KBM-7 (cell line): ENCODE results near the gene DHX35.

ENCODE experiments used
- DNase-seq: peaks from one replicate; pipeline ENCODE4 v3.0.0-alpha.2; 2015
- in situ Hi-C: fragments of 300-500 bp; cut with MboI; formaldehyde crosslinking; loops from 2 replicates; pipeline ENCODE4 v1.14.3; 2020; ENCODE audit warnings: low sequenced_read_pairs, low pct_unique_long_range_greater_than_20kb, mixed read lengths

The DHX35 gene

GRCh38 chr20:39044501-39044900 lies 82.4 kb downstream of the DHX35 start:
- no peak for DNase-seq
- in situ Hi-C loops: loop anchor here (25.0 kb wide), 1 partner anchor 407 kb away; no protein-coding TSS in a partner anchor

DNA sequence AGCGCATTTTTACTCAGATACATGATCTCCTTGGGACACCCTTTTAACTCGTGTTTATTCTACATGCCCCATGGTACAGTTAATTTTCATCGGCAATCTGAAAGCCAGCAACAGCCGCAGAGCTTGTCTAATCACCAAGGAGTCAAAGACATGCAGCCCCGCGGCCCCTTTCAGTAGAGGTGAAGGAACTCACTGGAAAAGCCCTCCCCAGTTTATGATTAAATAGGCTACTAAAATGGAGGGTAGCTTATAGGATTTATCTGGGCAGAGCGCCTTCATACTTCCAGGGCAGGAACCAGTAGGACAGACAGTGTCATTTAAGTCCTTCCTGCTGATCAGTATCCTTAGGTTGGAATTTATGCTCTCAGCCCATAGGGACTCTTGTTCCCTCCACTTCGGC lies 83.5 kb downstream of the DHX35 start:
- no peak for DNase-seq
- in situ Hi-C loops: loop anchor here (25.0 kb wide), 1 partner anchor 408 kb away; no protein-coding TSS in a partner anchor

GRCh38 chr20:39047417-39047985 lies 85.4 kb downstream of the DHX35 start:
- in situ Hi-C loops: loop anchor here (25.0 kb wide), 1 partner anchor 410 kb away; no protein-coding TSS in a partner anchor
- no peak for DNase-seq

DNA sequence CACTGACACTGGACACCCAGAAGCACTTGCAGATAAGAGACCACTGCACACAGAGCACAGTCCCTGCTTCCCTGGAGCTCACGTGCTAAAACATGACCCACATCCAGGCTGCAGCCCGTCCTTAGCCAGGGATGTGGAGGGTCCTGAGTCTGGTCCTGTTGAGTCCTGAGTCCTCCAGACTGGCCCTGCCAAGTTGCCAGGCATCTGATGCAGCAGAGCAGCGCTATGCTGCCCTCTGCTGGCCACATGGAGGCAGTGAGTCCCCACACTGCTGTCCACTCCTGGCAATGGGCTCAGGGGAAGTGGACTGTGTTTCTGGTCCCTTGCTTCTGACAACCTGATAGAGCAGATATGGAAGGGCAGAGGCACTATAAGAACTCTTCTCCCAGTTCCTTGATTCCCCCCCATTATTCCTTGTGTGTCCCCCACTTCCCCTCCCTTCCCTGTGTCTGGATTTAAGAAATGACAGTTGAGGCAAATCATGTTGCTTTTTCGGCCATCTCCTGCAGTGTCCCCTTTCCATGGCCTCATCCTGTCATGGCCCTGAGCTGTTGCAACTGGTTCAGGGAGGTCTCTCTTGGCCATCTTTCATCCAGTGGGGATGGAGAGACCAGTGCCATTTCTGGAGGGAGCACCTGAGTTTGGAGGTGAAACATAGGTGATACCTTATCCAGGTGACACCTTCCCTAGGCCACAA lies 86.0 kb downstream of the DHX35 start:
- in situ Hi-C loops: loop anchor here (25.0 kb wide), 1 partner anchor 411 kb away; no protein-coding TSS in a partner anchor
- DNase-seq: peak; percentile 76

DNA sequence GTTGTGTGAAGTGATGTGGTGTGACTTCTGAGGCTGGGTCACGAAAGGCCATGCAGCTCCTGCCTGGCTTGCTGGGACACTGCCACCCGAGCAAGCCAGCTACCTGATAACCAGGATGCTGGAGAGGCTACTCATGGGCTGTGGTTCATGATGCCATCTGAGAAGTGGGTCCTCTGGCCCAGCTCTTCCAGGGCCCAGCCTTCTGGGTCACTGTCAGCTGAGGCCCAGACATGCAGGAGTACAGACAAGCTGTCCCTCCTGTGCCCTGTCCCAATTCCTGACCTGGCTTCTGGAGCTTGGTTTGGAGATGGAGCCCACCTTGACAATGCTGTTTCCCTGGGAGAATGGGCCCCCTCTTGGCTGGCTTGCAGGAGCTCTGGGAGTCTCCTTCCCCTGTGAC lies 87.0 kb downstream of the DHX35 start:
- no peak for DNase-seq
- in situ Hi-C loops: loop anchor here (25.0 kb wide), 1 partner anchor 412 kb away; no protein-coding TSS in a partner anchor

DNA sequence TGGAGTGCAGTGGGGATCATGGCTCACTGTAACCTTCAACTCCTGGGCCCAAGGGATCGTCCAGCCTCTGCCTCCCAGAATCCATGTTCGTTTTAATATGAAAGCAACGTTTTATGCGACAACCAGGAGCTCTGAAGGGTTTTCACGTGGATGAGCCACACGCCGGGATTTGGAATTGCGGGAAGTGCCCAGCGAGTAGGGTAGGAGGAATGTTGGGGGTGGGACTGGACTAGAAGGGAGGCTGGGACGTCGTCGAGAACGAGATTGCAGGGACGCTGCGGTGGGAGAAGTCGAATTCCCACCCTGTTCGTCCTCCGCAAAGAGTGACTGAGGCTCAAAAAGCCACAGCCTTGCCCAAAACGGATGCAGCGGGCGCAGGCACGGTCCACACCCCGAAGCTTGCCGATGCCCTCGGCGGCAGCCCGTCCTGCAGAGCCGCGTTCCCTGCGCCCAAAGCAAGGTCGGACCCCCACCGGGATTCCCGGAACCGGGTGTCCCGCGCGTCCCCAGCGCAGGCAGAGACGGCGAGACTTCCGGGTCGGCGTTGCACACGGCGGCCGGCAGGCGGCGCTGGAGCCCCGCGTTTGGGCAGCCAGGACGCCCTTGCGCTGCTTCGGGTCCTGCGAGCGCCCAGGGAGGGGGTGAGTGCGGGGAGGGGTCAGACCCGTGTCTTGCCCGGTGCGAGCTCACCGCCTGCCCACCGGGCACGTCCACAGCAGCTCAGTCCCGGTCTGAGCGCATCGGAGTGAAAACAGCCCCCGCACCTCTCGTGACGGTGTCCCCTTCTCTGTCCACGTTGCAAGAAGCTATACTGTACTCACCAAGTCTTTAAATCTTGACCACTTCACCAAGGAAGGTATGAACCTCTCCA lies 87.8 kb downstream of the DHX35 start:
- DNase-seq: peak; percentile 86
- in situ Hi-C loops: loop anchor here (25.0 kb wide), 1 partner anchor 413 kb away; no protein-coding TSS in a partner anchor

DNA sequence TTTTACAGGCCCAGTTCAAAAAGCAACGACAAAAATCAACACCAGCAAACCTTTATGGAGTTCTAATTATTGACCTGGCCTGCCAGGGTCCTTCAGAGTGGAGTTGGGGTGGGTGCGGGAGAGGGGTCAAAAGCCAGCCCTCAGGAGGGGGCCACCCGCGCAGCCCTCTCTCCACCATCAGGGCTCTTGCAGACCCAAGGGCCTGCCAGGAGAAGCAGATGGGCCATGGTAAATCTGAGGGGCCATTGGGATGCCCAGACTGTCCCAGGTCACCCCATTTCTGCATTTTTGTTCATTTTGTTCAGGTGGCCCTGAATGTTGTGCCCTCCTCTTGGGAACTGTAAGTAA lies 88.4 kb downstream of the DHX35 start:
- in situ Hi-C loops: no loop called here

GRCh38 chr20:39052676-39053075 lies 90.5 kb downstream of the DHX35 start:
- in situ Hi-C loops: no loop called here
- DNase-seq: no peak

More for the DNA sequence above, 88.4 kb downstream of the DHX35 start:
- no peak for DNase-seq

DNA sequence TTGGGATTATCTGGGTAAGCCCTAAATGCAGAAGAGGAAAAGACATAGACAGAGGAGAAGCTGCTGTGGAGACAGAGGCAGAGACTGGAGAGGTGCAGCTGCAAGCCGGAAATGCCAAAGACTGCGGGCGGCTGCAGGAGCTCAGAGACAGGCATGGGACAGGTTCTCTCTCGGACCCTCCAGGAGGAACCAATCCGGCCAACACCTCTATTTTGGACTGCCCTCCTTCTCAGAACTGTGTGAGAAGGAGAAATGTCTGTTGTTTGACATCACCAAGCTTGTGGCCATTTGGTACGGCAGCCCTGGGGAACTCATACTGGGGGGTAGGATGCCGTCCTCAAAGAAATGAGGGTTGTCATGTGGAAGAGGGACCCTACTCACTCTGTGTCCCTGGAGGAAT lies 95.0 kb downstream of the DHX35 start:
- in situ Hi-C loops: no loop called here
- DNase-seq: no peak

GRCh38 chr20:39057911-39058310 lies 95.8 kb downstream of the DHX35 start:
- DNase-seq: no peak
- in situ Hi-C loops: no loop called here

- in situ Hi-C loops: no loop called here
- DNase-seq: no peak
Measured at GRCh38 chr20:39059036-39059435, 96.9 kb downstream of the DHX35 start.

- DNase-seq: no peak
- in situ Hi-C loops: no loop called here
Measured at GRCh38 chr20:39066471-39067242, 104.5 kb downstream of the DHX35 start.

GRCh38 chr20:39067526-39068216 lies 105.5 kb downstream of the DHX35 start:
- no peak for DNase-seq

DNA sequence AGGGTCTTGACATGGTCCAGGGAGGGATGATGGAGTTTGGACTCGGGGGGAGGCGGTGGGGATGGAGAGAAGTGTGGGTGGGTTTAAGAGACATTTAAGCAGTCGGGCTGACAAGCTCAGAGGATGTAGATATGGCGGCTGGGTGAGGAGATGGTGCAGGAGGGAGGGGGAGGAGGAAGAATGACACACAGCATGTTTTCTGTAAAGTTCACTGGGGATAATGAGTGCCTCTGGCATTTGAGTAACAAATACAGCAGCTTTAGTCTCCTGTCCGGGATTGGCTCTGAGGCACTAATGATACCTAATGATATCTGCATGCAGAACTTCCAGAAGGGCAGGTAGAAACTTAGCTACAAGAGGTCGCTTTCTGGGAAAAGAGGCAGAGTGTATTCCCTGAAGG lies 107.8 kb downstream of the DHX35 start:
- in situ Hi-C loops: no loop called here
- no peak for DNase-seq

More at GRCh38 chr20:39067526-39068216, 105.5 kb downstream of the DHX35 start:
- in situ Hi-C loops: no loop called here

GRCh38 chr20:39070484-39071231 lies 108.5 kb downstream of the DHX35 start:
- DNase-seq: no peak
- in situ Hi-C loops: no loop called here

DNA sequence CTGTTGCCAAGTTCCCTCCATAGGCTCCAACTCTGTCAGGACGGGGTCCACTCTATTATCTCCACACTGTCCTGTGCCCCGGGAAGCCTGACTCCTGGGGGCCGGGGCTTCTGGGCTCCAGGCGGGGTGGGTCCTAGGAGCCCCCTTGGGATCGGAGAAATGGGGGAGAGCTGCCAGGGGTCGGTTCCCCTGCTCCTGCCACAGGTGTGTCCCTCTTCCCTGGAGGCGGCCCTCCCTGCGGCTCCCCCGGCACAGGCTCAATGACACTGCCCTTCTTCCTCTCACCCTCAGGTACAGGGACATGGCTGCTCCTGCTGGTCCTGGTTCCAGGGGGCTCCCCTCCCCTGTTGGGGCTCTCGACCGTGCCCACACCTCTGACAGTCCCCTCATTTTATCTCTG lies 110.0 kb downstream of the DHX35 start:
- DNase-seq: no peak
- in situ Hi-C loops: no loop called here

GRCh38 chr20:39072653-39073052 lies 110.5 kb downstream of the DHX35 start:
- in situ Hi-C loops: no loop called here
- no peak for DNase-seq

DNA sequence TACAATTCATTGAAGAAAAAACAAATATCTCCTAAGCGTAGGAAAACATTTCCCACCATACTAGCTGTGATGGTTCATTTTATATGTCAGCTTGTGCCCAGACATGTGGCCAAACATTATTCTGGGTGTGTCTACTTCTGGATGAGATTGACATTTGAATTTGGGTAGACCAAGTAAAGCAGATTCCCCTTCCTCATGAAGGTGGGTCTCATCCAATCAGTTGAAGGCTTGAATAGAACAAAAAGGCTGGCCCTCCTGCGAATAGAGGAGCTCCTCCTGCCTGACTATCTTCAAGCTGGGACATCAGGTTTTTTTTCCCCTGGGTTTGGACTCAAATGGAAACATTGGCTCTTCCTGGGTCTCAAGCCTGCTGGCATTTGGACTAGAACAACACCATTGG lies 113.6 kb downstream of the DHX35 start:
- no peak for DNase-seq
- in situ Hi-C loops: no loop called here
